CD4-positive, alpha-beta T cell treated with Interleukin-17A for 4 hours (primary cell): ENCODE data around the gene ZC3H8.
"Not testable (repeated sequence)": the region's sequence is repeated elsewhere in the genome, so short reads cannot be mapped to it uniquely, and the experiment has no call there.

ENCODE experiments used
- DNase-seq: peaks from one replicate; pipeline ENCODE4 v3.0.0-alpha.2; 2020; ENCODE audit warnings: mixed read lengths

Gene ZC3H8

DNA sequence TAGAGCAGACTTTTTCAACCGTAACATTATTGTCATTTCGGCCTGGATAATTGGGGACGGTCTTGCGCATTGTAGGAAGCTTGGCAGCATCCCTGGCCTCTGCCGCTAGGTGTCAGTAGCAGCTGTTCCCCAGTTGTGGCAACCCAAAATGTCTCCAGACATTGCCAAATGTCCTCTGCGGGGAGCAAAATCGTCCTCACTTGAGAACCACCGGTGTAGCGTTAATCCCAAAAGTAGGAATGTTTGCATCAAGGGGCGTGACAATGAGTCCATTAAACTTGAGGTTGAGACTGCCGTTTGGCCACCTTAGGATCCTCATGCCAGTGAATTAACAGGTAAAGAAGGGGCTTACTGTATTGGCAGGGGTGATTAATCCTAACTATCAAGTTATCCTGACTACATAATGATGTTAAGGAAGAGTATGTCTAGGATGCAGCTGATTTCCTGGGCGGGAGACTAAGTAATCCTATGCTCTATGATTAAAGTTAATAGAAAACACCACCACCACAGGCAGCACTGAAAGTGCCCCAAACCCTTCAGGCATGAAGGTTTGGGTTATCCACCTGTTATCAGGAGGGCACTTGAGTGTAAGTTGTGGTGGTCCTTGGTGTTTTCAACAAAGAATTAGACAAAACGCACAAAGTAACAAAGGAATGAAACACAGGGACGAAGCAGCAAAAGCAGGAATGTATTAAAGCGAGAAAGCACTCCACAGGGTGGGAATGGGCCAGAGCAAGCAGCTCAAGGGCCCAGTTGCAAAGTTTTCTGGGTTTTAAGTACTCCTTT, 4.9 kb upstream of the ZC3H8 start:
- DNase-seq, result peak; percentile 89

GRCh38 chr2:112257575-112257974, 2.7 kb upstream of the ZC3H8 start:
- DNase-seq, result no peak

DNA sequence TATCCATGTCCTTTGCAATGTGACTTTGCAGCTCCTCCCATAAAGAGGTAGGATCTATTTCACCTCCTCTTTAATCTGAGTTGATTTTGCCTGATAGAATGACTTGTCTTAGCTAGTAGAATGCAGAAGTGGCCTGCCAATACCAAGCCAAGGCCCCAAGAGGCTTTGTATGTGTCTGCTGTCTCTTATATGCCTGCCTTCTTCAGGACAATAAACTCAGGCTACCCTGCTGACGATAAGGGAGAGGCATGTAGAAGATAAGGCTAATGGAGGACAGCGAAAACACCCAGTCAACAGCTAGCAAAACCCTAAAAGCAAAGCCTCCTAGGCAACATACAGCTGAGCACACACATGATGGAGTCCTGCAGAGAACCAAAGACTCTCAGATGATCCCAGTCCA, 1.8 kb upstream of the ZC3H8 start:
- no peak for DNase-seq

DNA sequence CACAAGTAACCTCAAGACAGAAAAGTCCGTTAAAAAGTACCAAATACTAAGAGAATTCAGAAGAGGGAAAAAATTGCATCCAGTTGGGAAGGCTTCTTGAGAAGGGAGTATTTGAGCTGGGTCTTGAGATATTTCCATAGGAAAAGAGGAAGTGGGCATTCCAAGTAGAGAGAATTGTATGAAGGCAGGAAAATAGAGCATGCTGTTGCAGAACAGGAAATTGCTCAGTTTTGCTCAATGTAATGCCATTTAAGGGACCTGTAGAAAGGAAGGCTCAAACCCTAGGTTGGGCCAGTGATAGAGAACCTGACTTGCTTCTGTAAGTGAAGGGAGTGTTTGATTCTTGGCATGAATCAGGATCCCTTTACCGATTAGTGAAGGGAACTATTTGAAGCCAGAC, 1.0 kb upstream of the ZC3H8 start:
- DNase-seq, result no peak

DNA sequence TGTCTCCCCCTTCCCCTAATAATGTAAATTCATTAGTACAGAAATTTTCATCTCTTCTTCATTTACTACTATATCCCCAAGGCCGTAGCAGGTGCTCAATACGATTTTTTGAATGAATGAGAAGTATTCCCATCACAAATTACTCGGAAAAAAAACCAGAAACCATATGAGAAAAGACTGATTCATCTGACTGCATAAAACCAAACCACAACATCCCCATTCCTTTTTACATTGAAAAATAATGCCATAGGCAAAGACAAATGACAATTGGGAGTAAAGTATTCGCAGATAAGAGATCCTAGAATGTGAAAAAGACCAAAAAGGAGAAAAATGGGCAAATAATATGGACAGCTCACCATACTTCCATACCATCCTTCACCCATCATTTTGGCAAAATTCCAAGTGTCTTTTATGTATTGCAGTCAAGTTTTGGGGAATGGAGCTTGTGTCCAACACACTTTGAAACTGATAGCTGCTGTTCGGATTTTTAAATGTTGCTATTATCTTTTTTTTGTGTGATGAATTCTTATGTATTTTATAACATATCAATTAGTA, 1.5 kb downstream of the ZC3H8 start:
- no peak for DNase-seq

- DNase-seq, result no peak
These were observed 3.6 kb downstream of the ZC3H8 start for GRCh38 chr2:112251271-112251670.

DNA sequence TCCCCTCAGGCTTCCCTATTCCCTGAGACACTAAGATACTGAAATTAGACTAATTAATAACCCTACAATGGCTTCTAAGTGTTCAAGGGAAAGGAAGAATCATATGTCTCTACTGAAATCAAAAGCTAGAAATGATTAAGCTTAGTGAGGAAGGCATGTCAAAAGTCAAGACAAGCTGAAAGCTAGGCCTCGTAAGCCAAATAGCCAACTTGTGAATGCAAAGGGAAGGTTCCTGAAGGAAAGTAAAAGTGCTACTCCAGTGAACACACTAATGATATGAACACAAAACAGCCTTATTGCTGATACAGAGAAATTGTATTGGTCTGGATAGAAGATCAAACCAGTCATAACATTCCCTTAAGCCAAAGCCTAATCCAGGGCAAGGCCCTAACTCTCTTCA, 10.0 kb downstream of the ZC3H8 start:
- no peak for DNase-seq

- no peak for DNase-seq
These were observed 11.6 kb downstream of the ZC3H8 start for GRCh38 chr2:112243233-112243632.

GRCh38 chr2:112242384-112242783, 12.5 kb downstream of the ZC3H8 start:
- no peak for DNase-seq

DNA sequence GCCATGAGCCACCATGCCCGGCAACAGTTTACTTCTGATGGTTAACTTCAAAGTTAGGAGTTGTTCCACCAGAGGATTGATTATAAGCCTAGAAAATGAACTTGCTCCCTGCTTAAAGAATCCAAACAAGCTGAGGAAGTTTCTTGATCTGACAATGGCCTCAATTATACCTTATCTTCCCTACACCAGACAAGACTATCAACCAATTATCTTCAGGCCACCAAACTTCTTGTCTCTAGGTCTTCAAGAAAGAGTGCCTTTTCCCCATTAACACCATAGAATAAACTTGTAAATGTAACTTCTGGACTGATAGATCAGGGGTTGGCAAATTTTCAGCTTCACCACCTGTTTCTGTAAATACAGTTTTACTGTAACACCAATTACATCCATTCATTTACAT, 15.0 kb downstream of the ZC3H8 start:
- no peak for DNase-seq

GRCh38 chr2:112230371-112230770, 24.5 kb downstream of the ZC3H8 start:
- no peak for DNase-seq

- no peak for DNase-seq
These were observed 25.5 kb downstream of the ZC3H8 start for GRCh38 chr2:112229348-112229747.

DNA sequence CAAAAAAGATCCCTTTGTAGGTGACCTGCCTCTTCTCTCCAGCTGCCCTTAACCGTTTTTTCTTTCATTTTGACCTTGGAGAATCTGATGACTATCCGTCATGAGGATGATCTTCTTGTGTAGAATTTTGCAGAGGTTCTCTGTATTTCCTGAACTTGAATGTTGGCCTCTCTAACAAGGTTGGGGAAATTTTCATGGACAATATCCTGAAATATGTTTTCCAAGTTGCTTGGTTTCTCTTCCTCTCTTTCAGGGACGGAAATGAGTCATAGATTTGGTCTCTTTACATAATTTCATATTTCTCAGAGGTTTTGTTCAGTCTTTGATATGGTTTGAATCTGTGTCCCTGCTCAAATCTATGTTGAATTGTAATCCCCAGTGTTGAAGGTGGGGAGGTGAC, 34.0 kb downstream of the ZC3H8 start:
- no peak for DNase-seq

DNA sequence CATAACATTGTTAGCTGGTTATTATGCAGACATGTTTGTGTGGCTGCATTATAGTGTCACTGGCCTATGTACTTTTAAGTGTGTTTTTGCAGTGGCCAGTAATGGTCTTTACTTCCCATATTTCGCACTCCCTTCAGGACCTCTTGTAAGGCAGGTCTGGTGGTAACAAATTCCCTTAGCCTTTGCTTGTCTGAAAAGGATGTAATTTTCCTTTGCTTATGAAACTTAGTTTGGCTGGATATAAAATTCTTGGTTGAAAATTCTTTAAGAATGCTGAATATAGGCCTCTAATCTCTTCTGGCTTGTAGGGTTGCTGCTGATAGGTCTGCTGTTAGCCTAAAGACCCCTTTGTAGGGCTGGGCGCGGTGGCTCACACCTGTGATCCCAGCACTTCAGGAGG, 34.7 kb downstream of the ZC3H8 start:
- no peak for DNase-seq

GRCh38 chr2:112217854-112218253, 37.0 kb downstream of the ZC3H8 start:
- DNase-seq, result no peak

GRCh38 chr2:112216167-112216566, 38.7 kb downstream of the ZC3H8 start:
- DNase-seq, result no peak

- not testable (repeated sequence) for DNase-seq
These were observed 46.9 kb downstream of the ZC3H8 start for GRCh38 chr2:112207905-112208304.

DNA sequence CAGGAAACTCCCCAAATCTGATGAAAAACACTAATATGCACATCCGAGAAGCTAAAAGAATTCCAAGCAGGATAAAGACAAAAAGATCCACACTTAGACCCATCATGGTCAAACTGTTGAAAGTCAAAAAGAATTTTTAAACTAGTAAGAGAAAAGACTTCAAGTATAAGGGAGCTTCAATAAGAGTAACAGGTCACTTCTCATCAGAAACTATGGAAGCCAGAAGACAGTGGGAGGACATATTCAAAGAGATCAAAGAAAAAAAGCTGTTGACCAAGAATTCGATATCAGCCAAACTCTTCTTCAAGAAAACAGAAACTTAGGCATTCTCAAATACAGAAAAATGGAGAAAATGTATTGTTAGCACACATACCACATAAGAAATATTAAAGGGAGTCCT, 50.4 kb downstream of the ZC3H8 start:
- DNase-seq, result no peak

- no peak for DNase-seq
These were observed 53.0 kb downstream of the ZC3H8 start for GRCh38 chr2:112201696-112202430.

- no peak for DNase-seq
These were observed 55.7 kb downstream of the ZC3H8 start for GRCh38 chr2:112199188-112199587.

DNA sequence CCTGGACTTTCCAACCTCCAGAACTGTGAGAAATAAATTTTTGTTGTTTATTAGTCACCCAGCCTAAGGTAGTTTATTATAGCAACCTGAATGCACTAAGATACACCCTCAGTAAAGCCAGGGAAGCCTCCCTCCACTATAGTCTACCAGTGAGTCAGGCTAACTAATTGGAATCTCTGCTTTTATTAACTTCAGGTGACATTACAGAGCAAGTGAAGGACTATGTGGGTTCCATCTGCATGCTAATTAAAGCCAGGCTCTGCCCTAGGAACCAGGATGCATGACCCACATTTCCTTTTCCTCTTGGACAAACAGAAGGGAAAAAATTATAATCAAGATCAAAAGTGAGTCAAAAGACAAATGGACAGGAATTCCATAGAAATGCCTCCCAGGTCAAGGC, 56.1 kb downstream of the ZC3H8 start:
- DNase-seq, result no peak

GRCh38 chr2:112197868-112198267, 57.0 kb downstream of the ZC3H8 start:
- DNase-seq, result no peak

- peak; percentile 38 for DNase-seq
These were observed 58.9 kb downstream of the ZC3H8 start for GRCh38 chr2:112195950-112196349.

DNA sequence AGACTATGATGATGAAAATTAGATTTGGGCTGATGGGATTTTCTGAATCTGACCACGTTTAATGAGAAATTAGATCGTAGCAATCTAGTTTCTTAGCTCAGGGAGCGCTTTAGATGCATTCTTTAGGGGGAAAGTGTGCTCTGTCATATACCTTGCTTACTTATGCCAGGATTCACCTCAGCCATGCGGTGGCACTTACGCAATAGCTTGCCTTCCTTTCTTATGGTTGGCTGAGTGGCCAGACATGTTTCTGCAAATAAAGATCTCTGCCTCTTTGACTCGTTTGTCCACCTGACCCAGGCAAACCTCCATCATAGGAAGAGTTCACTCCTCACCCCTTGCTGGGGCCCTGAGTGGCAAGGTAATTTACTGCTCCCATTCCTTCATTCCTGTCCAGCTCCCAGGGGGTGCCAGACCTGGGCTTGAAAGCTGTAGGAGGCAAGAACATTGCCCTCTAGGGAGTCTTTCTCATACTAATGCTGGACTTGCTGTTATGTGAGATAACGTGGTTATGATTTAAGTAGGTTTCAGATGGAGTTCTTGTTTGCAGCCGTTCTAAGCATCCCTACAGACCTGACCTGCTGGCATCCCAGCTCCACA, 59.6 kb downstream of the ZC3H8 start:
- no peak for DNase-seq
